EL (cell line): ENCODE measurements around the gene ACSL5.
"Not testable (repeated sequence)": the region's sequence is repeated elsewhere in the genome, so short reads cannot be mapped to it uniquely, and the experiment has no call there.

Experiments
- DNase-seq: peaks from one replicate; pipeline ENCODE4 v3.0.0-alpha.2; 2016

ACSL5 gene

DNA sequence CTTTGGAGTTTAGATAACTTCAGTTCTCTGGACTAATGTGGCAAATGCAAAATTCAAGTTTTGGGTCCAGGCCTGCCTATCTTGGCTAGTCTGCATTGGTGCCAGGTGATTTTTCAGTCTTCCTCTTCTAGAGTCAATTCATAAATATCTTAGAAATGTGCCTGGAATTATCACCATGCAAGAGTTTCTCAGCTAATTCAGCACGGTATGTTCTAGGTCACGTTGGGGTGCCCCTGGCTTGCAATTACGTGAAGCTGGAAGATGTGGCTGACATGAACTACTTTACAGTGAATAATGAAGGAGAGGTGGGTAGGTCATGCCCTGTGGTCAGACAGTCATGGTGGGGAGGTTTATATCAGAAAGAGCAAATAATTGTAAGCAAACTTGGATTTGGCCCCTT, 47.8 kb downstream of the ACSL5 start:
- no peak for DNase-seq

DNA sequence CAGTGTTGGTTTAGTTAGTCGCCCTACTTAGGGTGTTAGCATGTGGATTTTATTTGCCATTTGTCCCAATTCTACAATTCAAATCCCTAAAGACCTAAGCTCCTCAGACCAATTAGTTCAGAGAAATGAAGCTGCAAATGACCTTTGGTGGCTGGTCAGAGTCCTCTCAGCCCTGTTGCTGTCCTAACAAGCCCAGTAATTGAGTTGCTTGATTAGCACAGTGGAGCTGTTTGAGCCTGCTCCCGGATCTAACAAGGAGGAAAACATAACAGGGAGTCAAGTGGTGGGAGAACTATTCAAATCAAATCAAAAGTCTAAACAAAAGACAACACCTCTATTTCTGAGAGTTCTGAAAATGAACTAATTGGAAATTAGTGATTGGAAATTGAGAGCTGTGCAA, 50.7 kb downstream of the ACSL5 start:
- DNase-seq = no peak

DNA sequence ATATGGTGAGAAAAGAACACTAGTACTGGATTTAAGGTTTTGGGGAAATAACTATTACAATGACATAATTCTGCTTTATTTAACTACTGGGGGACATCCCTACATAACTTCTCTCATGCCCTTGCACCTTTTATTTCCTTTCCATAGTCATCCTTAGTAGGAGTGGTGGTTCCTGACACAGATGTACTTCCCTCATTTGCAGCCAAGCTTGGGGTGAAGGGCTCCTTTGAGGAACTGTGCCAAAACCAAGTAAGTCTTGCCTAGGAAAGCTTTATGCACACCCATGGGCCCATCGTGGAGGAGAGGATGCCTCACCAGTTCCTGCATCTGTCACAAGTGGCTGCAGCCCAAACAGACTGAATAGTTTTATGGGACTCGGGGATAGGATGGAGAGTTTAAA, 52.2 kb downstream of the ACSL5 start:
- DNase-seq = no peak

DNA sequence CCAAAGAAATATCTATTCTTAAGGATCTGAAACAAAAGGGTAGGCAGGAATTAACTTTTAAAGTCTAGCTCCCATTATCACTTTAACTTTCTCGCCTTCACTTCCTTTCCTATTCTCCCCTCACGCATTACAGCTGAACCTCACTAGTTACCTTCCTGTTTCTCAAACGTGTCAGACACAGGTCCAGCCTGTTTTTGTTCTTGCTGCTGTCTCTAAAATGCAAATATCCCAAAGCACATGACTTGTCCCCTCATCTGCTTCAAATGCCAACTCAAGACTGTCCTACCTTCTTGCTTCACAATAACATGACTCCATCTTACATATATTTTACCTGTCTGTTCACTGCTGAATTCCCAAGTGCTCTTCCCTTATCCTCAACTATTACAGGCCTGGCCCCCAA, 55.2 kb downstream of the ACSL5 start:
- no peak for DNase-seq

DNA sequence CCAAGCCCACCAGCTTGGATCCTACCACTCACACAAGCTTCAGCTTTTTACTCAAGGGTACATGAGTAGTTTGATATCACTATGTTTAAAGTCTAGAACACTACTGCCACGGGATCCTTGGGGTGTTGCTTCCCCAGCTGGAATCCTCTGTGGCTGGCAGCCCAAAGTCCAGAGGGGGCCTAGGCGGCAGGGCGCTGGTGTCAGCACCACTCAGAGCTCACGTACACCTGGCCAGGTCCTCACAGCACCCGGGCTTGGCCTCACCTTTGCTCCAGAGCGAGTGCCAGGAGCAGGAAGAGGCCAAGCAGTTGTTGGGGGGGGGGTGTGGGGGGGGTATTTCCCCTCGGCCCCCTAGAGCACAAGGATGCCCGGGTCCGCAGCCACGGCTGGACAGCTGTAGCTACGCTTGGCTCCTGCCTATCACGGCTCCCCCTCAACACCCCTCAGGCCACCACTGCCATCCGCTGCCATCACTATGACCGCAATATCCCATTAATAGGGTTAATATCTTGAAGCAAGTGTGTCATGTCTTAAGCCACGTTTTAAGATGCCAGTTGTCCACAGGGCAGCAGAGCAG, 55.8 kb downstream of the ACSL5 start:
- DNase-seq = no peak

DNA sequence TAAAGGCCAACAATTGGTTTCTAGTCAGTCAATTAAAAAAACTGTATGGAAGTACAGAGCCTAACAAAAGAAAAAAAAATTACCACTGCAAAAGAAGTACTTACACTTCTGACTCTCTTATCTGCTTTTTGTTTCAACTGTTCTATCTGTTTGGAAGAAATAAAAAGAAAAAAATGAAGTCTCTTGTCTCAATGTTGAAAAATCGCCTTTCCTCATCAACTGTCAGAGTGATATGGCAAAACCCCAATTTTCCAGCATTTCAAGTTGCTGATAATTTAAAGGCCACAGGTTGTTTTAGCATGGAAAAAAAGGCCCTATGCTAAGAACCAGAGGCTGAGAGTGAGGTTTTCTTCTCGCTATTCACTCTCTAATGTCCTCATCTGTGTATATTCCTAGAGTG, 59.2 kb downstream of the ACSL5 start:
- no peak for DNase-seq

DNA sequence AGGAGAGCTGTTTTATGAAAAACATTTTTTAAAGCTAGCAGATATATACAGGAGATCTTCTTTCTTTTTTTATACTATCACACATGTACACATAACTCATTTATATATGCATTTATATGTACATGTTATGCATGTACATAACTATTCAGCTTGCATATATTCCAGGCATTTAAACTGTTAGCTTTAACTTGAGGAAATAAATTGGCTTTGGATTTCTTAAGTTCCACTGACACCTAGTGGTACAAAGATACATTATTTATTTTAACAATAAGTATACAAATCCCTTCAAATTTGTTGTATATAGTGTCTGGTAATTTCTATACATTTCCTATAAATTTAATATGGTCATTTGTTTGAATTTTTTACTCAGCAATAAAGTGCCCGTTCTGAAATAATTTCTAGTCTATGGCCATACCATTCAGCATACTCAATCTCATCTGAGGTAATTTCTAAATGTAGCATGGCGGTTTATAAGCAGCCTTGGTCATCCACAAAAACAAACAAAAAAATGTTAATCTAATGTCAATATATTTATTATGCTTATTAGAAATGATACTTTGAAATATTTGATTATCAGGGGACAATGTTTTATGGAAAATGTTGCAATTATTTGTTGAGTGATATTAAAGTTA, 61.2 kb downstream of the ACSL5 start:
- DNase-seq = peak; percentile 29

DNA sequence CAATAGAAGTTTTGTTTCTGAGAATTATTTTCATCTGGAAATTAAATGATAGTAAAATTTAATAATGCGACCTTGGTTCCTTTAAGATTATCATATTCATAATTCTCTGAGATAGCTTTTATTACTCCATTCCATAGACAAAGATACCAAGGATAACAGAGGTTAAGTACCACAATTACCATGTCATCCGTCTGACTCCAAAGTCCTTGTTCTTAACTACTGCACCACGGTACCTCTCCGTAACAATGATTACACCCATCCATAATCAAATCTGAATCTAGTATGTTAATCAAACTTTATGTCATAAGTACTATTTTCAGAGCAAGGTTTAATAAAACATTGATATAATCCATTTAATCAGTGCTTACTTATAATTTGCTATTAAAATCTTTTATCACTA, 64.4 kb downstream of the ACSL5 start:
- DNase-seq = no peak

DNA sequence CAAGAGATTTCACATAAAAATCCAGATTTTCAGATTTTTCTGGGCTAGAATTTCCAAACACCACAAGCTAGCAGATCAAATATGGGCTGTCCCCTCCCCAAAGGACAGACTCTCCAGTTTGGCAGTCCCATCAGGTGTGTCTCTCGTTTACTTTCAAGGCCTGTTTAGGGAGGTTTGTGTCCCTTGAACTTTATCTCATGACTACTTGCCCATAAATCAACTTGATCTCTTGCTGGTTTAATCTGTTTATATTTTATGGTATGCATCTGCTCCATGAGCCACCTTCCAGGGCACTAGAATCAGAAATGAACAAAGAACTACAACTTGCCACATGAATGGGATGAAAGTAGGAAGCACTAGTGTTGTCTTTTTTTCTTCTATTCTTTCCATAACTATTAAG, 67.6 kb downstream of the ACSL5 start:
- no peak for DNase-seq

DNA sequence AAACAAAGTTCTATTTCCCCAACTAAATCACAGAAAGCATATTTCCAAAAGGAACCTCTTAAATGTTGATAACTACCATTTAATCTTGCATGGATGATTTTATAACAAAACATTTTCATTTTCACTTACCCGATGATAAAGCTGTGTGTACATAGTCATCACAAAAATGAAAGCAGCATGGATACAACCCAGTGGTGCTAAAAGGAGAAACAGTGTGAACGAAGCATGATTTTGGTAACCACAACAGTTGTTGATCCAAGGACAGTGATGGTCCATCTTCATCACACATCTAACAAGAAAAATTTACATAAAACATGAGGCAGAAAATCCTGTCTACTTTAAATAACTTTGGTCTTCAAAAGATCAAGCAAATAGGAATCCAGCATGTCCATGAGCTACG, 68.1 kb downstream of the ACSL5 start:
- no peak for DNase-seq

DNA sequence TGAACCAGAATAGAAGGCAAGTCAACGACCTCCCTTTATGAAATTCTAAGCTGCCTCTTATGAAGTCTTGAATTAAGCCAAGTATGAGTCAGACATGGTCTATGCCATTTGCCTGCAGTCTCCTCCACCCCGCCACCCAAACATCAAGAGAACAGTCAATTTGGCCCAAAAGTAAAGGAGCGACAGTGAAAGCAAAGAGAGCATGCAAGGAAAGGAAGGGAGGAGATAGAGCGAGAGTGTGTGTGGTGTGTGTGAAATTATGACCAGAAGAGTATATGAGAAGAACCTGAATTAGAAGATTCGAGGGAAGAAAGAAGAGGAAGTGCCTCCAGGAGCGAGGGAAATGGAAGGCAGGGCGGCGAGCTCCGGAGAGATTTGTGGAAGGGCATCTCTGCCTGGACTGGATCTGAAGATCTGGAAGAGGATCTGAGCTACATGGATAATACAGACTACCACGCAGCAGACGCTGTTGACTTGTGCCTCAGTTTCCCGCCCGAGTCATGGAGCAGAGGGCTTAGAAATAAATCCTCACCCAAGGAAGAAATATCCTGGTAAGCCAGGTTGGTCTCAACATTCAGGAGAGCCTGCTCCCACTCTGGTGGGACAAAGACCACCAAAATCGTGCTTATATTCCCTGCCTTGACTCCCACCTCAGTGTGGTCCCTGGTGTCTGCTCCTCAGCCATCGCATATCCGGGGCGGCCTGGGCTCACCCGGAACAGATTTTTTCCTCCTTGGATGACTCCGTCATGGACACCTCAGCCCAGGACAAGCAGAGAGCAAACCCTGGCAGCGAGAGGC, 72.3 kb downstream of the ACSL5 start:
- peak; percentile 36 for DNase-seq

DNA sequence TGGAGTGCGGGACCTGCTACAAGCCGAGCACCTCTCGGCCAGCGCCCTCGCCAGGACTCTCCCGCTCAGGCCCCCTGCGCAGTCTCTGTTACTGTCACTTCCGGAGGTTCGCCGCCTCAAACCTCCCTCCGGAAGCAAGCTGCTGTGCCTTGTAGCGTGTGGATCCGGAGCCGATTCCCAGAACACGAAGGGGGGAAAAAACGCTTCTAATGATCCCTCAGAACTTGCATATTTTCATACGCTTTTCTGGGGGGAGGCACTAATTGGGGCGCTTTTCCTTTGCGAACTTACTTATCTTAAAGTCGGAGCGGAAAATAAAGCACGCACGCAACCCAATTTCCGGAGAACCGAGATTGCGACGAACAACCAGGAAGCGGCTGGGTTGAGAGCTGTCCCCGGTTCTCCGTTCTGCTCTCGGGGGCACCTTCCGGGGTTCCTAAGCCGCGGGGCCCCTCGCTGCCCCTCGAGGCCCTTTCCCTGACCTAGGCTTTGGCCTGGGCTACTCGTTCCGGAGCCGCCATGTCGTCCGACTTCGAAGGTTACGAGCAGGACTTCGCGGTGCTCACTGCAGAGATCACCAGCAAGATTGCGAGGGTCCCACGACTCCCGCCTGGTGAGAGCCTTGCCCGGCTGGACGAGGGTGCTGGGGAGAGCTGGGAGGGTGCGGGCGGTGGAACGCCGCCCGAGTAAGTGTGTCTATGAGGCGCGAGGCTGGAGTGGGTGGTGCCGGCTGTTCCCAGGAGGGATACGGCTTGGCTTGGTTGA, 73.1 kb downstream of the ACSL5 start, which contains the start of the genes VTI1A and ZDHHC6:
Gene VTI1A (plus strand): TSS at position 361 of the 765 bp plus-strand sequence. CDS start 159 bp downstream, at position 520.
Gene ZDHHC6 (minus strand): TSS at position 60 of the 765 bp plus-strand sequence. CDS start 1,478 bp downstream, outside the sequence.
- DNase-seq = peak; percentile 84

DNA sequence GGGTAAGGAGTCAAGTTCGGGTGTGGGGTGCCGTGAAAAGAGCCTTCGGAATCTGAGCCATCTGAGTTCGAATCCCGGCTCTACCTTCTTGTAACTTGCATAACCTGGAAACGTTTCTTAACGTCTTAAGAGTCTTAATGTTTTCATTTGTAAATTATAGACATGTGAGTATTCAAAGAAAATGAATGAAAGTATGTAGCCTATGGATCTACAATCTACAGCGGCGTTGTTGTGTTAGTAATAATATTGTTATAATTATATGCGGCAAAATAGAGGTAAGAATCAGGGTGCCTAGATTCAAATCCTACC, 73.7 kb downstream of the ACSL5 start:
- DNase-seq = no peak

DNA sequence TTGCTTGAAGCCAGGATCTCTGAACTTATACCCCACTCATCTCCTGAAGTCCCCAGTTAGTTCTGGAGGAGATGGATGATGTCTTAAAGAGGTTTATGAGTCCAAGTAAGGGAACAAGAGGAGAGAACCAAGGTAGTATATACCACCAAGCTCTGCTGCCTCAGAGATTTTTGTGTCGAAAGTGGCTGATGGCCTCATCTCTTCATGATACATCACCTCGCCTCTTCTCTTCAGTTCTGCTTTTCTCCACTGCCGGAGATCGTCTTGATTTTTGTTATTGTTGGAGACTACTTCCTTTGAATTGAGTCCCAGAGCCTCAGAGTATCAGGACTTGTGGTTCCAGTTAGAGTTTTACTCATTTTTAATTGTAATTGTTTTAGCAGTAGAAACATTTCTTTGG, 75.0 kb downstream of the ACSL5 start:
- no peak for DNase-seq

DNA sequence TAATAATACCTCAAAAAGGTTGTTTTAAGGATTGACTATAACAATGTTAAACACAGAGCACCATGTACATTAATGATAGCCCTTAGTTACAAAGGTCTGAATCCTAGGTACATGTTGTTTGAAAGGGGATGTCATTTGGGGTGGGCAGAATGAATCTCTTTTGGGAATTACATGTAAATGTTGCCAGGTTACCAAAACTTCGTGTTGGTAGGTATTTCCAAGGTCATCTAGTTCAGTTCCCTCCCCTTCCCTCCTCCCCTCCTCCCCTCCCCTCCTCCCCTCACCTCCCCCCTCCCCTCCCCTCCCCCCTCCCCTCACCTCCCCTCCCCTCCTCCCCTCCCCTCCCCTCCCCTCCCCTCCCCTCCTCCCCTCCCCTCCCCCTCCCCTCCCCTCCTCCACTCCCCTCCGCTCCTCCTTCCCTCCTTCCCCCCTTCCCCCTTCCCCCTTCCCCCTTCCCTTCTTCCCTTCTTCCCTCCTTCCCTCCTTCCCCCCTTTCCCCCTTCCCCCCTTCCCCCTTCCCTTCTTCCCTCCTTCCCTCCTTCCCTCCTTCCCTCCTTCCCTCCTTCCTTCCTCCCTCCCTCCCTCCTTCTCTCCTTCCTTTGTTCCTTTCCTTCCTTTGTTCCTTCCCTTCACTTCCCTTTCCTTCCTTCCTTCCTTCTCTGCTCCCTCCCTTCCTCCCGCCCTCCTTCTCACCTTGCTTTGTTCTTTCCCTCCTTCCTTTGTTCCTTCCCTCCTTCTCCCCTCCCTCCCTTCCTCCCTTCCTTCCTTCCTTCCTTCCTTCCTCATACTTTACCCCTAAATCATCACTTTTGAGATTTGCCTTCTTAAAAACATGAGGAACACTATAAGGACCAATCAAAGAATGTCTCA, 81.2 kb downstream of the ACSL5 start:
- no peak for DNase-seq

DNA sequence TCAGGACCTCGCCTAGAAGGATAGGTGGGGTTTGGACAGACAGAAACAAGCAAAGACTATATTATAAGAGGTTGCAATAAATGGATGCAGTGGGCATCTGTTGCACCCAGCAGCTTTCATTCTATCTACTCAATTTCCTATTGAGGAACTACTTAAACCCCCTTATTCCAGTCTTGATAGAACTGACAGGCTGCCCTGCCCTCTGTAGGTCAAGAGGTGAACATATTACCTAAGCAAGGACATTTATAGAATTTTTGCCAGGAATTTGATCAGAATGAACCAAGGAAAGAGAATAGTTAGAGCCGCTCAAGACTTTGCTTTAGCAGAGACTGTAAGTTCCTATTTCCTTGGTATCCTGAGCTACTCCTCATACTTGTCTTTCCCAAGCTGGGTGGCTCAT, 82.6 kb downstream of the ACSL5 start:
- no peak for DNase-seq

DNA sequence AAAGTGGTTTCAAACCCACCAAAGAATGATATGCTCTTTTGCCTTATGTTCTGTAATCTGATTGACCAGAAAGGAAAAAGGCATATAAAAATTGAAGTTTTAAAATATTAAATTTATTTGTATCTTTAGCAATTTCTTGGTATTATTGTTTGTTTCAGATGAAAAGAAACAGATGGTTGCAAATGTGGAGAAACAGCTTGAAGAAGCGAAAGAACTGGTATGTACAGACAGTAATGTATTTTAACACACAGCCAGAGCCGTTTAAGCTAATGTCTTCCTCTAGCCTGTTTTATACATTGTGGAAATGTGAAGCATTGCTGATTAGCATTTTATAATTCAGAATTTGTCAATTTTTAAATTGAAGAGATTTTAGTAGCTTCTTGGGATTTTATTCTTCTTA, 86.5 kb downstream of the ACSL5 start:
- DNase-seq = no peak

DNA sequence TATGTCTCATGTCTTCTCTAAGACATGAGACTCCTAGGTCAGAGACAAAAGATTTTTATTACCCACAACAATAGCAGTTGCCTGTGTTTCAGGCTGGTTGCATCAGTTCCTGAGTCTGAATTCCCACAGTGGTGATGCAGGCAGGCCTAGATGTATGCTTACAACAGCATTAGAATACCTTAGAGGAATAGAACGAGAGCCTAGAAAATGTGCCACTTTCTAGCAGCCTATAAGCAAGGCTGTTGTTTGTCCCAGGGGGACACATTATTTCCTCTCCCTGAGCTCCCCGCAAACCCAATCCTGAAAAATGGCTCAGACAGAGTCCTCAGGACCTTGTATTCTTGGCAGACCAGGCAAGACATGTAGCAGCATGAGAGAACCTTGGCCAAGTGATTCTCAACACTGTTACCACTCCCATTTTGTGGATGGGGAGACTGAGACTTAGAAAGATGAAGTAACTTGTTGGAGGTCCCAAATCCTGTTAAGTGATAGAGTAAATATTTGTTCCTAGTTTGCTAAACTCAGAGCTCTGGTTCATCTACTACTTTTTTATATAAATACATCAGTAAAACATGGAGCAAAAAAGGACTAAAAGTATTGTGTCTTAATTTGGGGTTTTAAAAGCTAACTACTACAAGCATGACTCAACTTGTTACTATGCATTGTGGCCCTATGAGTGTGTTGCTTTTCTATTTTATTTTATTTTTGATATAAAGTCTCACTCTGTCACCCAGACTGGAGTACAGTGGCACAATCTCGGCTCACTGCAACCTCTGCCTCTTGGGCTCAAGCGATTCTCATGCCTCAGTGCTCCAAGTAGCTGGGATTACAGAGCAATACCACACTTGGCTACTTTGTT, 87.3 kb downstream of the ACSL5 start:
- DNase-seq = peak; percentile 84

DNA sequence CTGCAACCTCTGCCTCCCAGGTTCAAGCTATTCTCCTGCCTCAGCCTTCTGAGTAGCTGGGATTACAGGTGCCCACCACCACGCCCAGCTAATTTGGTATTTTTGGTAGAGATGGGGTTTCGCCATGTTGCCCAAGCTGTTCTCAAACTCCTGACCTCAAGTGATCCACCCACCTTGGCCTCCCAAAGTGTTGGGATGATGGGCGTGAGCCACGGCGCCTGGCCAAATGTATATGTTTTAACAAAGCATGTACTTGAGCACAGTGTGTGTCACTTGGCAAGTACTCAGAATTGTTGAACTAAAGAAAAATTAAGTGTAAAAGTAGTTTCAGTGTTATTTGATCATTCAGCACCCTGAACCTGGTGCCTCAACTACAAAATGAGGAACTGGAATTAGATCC, 90.2 kb downstream of the ACSL5 start:
- DNase-seq = not testable (repeated sequence)

DNA sequence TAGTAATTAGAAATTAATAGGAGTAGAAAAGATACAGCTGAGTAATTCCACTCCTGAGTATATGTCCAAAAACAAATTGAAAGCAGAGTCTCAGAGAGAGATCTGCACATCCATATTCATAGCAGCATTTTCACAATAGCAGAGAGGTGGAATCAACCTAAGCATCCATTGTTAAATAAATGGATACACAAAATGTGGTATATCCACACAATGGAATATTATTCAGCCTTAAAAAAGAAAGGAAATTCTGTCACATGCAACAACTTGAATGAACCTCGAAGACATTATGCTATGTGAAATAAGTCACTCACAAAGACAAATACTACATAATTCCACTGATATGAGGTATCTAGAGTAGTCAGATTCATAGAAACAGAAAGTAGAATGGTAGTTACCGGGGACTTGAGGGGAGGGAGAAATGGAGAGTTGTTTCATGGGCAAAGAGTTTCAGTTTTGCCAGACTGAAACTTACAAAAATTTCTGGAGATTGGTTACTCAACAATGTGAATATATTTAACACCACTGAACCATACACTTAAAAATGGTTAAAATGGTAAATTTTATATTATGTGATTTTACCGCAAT, 91.5 kb downstream of the ACSL5 start:
- no peak for DNase-seq

DNA sequence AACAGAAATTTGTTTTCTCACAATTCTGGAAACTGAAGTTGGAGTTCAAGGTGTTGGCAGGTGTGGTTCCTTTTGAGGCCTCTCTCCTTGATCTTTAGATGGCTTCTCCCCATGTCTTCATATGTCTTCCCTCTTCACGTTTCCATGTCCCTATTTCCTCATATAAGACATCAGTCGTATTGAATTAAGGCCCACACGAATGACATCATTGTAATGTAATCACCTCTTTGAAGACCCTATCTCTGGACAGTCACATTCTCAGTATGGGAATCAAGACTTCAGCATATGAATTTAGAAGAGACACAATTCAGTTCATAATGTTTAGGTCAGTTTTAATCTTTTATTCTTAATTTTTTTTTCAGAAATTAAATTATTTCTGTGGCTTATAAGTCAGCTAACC, 92.9 kb downstream of the ACSL5 start:
- DNase-seq = no peak
